Activated T-cell treated with anti-CD3 and anti-CD28 coated beads for 48 hours (primary cell): ENCODE measurements around the gene SULT1A2.
A peak's percentile ranks its signal among the peaks of the same experiment; 100 is the strongest.
"Not testable (repeated sequence)": the region's sequence is repeated elsewhere in the genome, so short reads cannot be mapped to it uniquely, and the experiment has no call there.

Experiments used
- DNase-seq: peaks from one replicate; pipeline ENCODE4 v3.0.0-alpha.2; 2020; ENCODE audit warnings: low read depth

Gene SULT1A2

GRCh38 chr16:28558456-28558855 is 38.4 kb downstream of the SULT1A2 start:
- DNase-seq = no peak

DNA sequence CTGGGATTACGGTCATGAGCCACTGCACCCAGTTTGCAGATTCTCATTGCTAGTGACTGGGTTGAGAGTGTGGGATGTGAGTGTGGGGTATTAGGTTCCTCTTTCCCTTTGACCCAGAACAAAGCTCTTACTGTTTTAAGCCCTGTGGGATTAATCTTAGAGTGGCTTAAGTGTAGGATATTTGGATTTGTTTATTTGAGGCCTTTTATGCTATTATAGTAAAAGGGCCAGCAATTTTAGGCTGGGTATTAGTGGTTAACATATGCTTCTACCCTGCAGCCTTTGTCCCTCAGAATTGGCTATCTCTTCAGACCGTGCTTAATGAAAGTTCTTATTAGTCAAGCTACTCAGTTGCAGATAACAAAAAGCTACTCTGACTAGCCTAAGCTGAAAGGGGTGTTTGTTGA is 39.9 kb downstream of the SULT1A2 start:
- no peak for DNase-seq

- DNase-seq = no peak
Observed at GRCh38 chr16:28555561-28555960, 41.3 kb downstream of the SULT1A2 start.

GRCh38 chr16:28554634-28555423 is 42.0 kb downstream of the SULT1A2 start:
- DNase-seq = no peak

DNA sequence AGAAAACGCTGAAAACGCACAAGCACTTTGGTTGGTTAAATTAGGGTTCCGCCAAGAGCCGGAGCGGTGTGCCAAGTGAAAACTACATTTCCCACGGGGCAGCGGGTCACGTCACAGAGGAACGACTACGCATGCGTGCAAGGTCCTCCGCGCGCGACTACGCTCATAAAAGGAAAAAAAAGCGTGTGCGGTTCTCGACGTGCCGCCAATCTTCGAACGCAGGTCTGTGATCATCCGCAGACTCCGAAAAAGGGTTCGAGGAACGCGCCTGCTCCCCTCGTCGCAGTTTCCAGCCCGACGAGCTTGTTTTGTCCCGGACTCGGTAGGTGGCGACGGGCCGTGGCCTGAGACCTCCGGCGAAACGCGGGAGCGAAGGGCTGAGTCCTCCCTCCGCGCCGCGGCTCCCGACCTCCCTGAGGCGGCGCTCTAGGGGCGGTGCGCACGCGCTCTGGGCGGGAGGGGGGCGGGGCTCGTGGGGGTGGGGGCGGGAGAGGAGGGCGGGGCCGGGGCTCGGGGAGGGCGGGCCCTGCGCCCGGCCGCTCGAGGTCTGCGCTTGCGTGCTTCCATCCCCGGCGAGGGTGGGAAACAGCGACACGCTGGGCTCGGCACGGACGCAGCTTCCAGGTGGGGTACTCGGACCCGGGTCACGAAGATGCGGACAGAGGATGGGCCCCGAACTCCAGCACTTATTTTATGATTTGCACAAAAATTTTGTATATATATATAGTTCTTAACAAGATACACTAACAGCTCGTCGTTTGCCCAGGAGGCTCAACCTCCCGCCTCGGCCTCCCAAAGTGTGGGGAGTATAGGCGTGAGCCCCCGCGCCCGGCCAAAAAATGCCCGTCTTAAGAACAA is 42.8 kb downstream of the SULT1A2 start, which contains the start of gene SGF29:
TSS of gene SGF29 (plus strand) at position 145 of the 858 bp plus-strand sequence. CDS start 27,150 bp downstream, outside the sequence.
- DNase-seq = peak; percentile 84

DNA sequence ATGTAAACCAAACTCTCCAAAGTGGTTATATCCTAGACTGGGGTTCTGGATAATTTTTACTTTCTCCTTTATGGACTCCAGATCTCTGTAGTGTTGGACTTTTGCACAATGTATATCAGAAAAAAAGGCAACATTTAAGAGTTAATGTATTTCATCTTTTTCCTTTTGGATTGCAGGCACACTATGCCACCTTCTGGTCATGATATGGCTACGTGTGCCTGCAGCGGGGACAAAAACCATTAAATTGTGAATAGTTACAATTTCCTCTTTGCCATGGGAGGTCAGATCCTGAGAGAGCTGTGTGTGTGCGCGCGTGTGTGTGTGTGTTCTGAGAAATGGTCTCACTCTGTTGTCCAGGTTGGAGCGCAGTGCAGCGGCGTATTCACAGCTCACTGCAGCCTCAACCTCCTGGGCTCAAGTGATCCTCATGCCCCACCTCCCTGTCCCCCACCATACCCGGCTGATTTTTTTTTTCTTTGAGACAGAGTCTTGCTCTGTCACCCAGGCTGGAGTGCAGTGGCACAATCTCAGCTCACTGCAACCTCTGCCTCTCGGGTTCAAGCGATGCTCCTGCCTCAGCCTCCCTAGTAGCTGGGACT is 47.5 kb downstream of the SULT1A2 start:
- DNase-seq = no peak

DNA sequence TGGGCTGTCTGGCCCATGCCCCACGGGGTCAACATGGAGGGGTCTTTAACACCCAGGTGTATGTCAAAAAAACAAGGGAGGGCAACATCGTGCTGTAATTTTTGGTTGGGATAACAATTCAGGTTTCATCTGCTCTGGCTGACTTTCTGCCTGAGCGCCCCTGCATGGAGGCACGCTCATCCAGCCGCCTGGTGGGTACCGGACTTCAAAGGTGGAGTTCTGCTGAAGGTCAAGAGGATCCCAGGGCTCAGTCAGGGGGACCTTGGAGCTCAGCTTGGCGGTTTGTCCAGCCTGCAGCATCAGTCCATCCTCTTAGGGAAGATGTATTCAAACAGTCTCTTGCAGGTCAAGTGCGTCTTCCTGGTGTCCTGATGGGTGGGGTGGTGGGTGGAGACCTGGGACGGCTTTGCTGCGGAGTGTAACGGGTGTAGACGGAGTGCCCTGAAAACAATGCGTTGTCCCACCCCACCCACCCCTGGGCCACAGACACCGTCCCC is 48.5 kb downstream of the SULT1A2 start:
- no peak for DNase-seq

DNA sequence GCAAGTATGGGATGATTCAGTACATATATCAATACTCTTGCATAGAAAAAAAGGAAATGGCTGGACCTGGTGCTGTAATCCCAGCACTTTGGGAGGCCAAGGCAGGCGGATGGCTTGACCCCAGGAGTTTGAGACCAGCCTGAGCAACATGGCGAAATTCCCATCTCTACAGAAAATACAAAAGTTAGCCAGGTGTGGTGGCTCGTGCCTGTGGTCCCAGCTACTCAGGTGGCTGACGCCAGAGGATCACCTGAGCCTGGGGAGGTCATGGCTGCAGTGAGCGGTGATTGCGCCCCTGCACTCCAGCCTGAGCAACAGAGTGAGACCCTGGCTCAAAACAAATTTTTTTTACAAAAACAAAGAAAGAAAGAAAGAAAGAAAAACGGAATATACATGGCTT is 50.2 kb downstream of the SULT1A2 start:
- no peak for DNase-seq

DNA sequence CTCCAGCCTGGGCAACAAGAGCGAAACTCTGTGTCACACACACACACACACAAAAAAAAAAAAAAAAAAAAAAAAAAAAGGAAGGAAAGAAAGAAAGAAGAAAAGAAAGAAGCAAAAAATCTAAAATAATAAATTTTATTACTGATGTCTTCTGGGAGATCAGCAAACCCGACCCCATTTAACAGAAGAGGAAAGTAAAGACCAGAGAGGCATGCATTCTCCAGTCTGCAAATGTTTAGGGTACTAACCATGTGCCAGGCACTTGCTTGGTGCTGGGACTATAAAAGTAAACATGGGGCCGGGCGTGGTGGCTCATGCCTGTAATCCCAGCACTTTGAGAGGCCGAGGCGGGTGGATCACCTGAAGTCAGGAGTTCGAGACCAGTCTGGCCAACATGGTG is 50.9 kb downstream of the SULT1A2 start:
- not testable (repeated sequence) for DNase-seq

- no peak for DNase-seq
Observed at GRCh38 chr16:28544998-28545397, 51.9 kb downstream of the SULT1A2 start.

DNA sequence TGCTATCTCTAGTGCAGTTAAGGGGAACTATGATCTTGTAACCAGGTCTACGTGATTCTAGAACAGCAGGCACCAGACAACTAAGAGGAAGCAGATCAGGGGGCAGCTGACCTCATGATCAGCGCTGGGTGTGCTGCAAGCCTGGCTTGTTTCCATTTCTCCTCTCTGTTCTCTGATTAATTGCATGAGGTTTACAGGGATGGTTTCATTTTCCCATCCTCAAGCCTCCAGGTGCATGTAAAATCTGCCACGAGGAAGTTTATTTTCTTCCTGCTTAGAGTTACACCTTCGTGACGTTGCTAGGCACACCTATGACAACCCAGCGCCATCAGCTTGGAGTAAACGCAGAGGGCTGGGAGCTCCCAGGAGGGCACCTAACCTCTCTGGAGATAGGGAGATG is 53.8 kb downstream of the SULT1A2 start:
- DNase-seq = no peak

DNA sequence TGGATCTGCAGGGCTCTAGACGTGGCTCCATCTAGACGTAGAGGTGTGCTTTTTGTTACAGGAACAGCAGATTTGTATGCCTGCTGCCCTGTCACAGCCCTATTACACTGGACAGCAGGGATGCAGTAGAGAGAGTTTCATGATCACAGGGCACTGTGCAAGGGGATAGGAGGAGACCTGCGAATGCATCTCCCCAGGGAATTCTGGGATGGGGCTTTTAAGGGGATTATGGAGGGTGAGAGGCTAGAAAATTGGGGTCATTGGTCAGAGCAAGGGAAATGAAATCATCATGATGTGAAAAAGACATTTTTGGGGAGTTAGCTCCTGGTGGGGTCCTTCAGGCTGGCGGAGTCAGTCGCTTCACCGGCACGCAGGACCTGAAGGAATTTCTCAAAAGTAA is 54.2 kb downstream of the SULT1A2 start:
- DNase-seq = no peak
